Gastroesophageal sphincter (tissue), 3 donors: ENCODE results near the gene CCDC92B.

Experiments
- EP300 ChIP-seq: sonication (generic); formaldehyde crosslinking; IDR thresholded peaks from one replicate; pipeline ENCODE4 v1.6.1; 2017; ENCODE audit warnings: antibody characterized with exemption, mild to moderate bottlenecking
- POLR2A ChIP-seq, 2 donors: fragments of 450-650 bp; IDR thresholded peaks; one replicate each; pipeline ENCODE4 v1.6.1; 2017; ENCODE audit warnings: antibody characterized with exemption in 2 of 2, mild to moderate bottlenecking in 2 of 2, moderate library complexity in 1 of 2
- TF ChIP-seq, protein P1 (sequence below), 4 experiments: fragments of 200-600 bp in 2 of 4; fragments of 450-650 bp in 2 of 4; sonication (generic) in 1 of 4; IDR thresholded peaks; one replicate each; pipeline ENCODE4 v1.5.1; 2017 to 2019; ENCODE audit warnings: antibody characterized with exemption in 4 of 4, mild to moderate bottlenecking in 2 of 4, moderate library complexity in 2 of 4

DNA sequence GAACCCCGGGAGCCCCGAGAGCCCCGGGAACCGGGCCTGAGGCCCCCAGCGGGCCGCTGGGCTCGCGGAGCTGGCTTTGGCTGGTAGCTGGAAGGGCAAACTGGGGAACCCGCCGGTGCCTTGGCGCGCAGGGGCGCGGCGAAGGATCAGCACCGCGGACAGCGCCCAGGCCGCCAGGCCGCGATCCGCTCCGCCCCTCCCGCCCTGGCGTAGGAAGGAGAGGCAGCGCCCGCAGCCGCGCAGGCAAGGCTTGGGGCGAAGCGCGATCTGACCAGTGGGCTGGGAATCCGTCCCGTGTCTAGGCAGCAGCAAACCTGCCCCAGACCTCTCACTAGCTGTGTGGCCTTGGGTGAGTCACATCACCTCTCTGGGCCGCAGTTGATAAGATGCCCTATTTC, 331 bp upstream of the CCDC92B start:
- TF ChIP-seq POLR2A (IDR thresholded peaks at IDR 0.05) (no peak), EP300 (no peak)
- TF ChIP-seq, protein P1, sequence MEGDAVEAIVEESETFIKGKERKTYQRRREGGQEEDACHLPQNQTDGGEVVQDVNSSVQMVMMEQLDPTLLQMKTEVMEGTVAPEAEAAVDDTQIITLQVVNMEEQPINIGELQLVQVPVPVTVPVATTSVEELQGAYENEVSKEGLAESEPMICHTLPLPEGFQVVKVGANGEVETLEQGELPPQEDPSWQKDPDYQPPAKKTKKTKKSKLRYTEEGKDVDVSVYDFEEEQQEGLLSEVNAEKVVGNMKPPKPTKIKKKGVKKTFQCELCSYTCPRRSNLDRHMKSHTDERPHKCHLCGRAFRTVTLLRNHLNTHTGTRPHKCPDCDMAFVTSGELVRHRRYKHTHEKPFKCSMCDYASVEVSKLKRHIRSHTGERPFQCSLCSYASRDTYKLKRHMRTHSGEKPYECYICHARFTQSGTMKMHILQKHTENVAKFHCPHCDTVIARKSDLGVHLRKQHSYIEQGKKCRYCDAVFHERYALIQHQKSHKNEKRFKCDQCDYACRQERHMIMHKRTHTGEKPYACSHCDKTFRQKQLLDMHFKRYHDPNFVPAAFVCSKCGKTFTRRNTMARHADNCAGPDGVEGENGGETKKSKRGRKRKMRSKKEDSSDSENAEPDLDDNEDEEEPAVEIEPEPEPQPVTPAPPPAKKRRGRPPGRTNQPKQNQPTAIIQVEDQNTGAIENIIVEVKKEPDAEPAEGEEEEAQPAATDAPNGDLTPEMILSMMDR (IDR thresholded peaks at IDR 0.05), result peak in 1 of 4 experiments; percentile 19
